CD8-positive, alpha-beta memory T cell (primary cell): ENCODE data around the gene SAMD4B. TPM values are rescaled to one million over a fixed set of nuclear protein-coding genes. Genes with fewer than 3 reads are reported as not detected.

Experiments
- CTCF ChIA-PET: fragments of 350-600 bp; sonication (Branson Sonifier 250); formaldehyde crosslinking; loops from one replicate; lab custom pipeline; 2021; ENCODE audit warnings: antibody characterized with exemption; lab: Charles Lee
- POLR2A ChIA-PET: fragments of 350-600 bp; sonication (Branson Sonifier 250); formaldehyde crosslinking; loops from one replicate; lab custom pipeline; 2021; ENCODE audit warnings: antibody characterized with exemption; lab: Charles Lee
- DNase-seq, 5 donors: peaks; one replicate each; pipeline versions ENCODE4 v3.0.0 to v3.0.0-alpha.2; 2020 to 2022; ENCODE audit warnings: mixed read lengths in 1 of 5
- H3K27ac ChIP-seq: one replicate; pipeline ENCODE4 v1.7.0; 2013; ENCODE audit warnings: low read depth, mild to moderate bottlenecking, low read length, moderate library complexity
- H3K27me3 ChIP-seq: 2 replicates; pipeline ENCODE4 v1.7.0; 2013; ENCODE audit warnings: low read length, mild to moderate bottlenecking; ENCODE audit not compliant: insufficient read depth, poor library complexity, severe bottlenecking
- H3K36me3 ChIP-seq: 2 replicates; pipeline ENCODE4 v1.7.0; 2013; ENCODE audit warnings: mild to moderate bottlenecking, low read length, moderate library complexity; ENCODE audit not compliant: insufficient read depth
- H3K4me1 ChIP-seq: 2 replicates; pipeline ENCODE4 v1.7.0; 2013; ENCODE audit warnings: mild to moderate bottlenecking, low read length, moderate library complexity; ENCODE audit not compliant: insufficient read depth
- H3K4me3 ChIP-seq: 2 replicates; pipeline ENCODE4 v1.7.0; 2013; ENCODE audit warnings: mild to moderate bottlenecking, low read length
- H3K9me3 ChIP-seq: 2 replicates; pipeline ENCODE4 v1.7.0; 2013; ENCODE audit warnings: mild to moderate bottlenecking, low read length
- H3K27ac Mint-ChIP-seq, 8 donors: one replicate each; pipeline ENCODE4 v1.8.0; 2020 to 2021; ENCODE audit warnings: mixed read lengths in 8 of 8, mild to moderate bottlenecking in 6 of 8, inconsistent platforms in 3 of 8, moderate library complexity in 3 of 8
- H3K27me3 Mint-ChIP-seq, 2 donors: one replicate each; pipeline ENCODE4 v1.8.0; 2020 to 2021; ENCODE audit warnings: mixed read lengths in 2 of 2, mild to moderate bottlenecking in 1 of 2, moderate library complexity in 1 of 2
- H3K36me3 Mint-ChIP-seq, 3 donors: one replicate each; pipeline ENCODE4 v1.8.0; 2020 to 2021; ENCODE audit warnings: mixed read lengths in 3 of 3, inconsistent platforms in 1 of 3, mild to moderate bottlenecking in 1 of 3
- H3K4me1 Mint-ChIP-seq, 3 donors: one replicate each; pipeline ENCODE4 v1.8.0; 2020 to 2021; ENCODE audit warnings: mixed read lengths in 3 of 3, inconsistent platforms in 1 of 3, mild to moderate bottlenecking in 1 of 3
- H3K4me3 Mint-ChIP-seq, 7 donors: one replicate each; pipeline ENCODE4 v1.8.0; 2020 to 2021; ENCODE audit warnings: mixed read lengths in 7 of 7, mild to moderate bottlenecking in 6 of 7, moderate library complexity in 4 of 7, inconsistent platforms in 2 of 7
- H3K9me3 Mint-ChIP-seq, 5 donors: one replicate each; pipeline ENCODE4 v1.8.0; 2020 to 2022; ENCODE audit warnings: mixed read lengths in 5 of 5, mild to moderate bottlenecking in 3 of 5, moderate library complexity in 2 of 5, inconsistent platforms in 1 of 5
- polyA plus RNA-seq: library from polyadenylated mRNA; unstranded; fragments of 300-500 nt; fragmentation: Illumina TruSeq; gene quantifications from one replicate; pipeline ENCODE4 v1.2.3, GENCODE V29; 2021
- total RNA-seq, 2 experiments: library from RNA; stranded (reverse); gene quantifications; one replicate each; pipeline ENCODE4 v1.2.3, GENCODE V29; 2021

Gene SAMD4B
- total and polyA plus RNA-seq, 3 experiments from 2014 or later = 18.7 to 55.6 (median 54.3) TPM

GRCh38 chr19:39419003-39419402 is 76.8 kb downstream of the SAMD4B start:
- H3K36me3 Mint-ChIP-seq = peaks cover 0 to 54% (median 5%) of the 10 kb centered on the region in 3 donors
- peaks cover 8 to 15% (median 11%) of the 10 kb centered on the region in 3 donors for H3K4me1 Mint-ChIP-seq
- H3K27me3 Mint-ChIP-seq = peaks cover 0 to 2% of the 10 kb centered on the region in 2 donors
- H3K4me3 ChIP-seq = no peak overlapping the region
- H3K4me1 ChIP-seq = peaks cover 6% of the 10 kb centered on the region
- H3K27ac Mint-ChIP-seq = peak overlapping the region in 1 of 8 donors; percentile 79
- H3K4me3 Mint-ChIP-seq = no peak overlapping the region
- no peak for DNase-seq
- H3K9me3 ChIP-seq = no peaks in the 10 kb centered on the region
- no peaks in the 10 kb centered on the region for H3K27me3 ChIP-seq
- H3K36me3 ChIP-seq = peaks cover 6% of the 10 kb centered on the region
- no peak overlapping the region for H3K27ac ChIP-seq
- H3K9me3 Mint-ChIP-seq = no peaks in the 10 kb centered on the region
- POLR2A ChIA-PET = interaction anchor here (0.7 to 0.9 kb wide), 2 partner anchors 17 to 475 kb away, joined by 3 read pairs; partner anchors contain the start of gene RPS16
- CTCF ChIA-PET = interaction anchor here (2.1 to 2.6 kb wide), 2 partner anchors 8 to 17 kb away, joined by 6 read pairs; partner anchors contain the start of gene RPS16

- peaks cover 0 to 3% (median 2%) of the 10 kb centered on the region in 3 donors for H3K4me1 Mint-ChIP-seq
- CTCF ChIA-PET = interaction anchor here (1.7 to 2.6 kb wide), 2 partner anchors 15 to 23 kb away, joined by 6 read pairs; partner anchors contain the start of gene RPS16
- H3K27ac ChIP-seq = no peak overlapping the region
- H3K4me3 ChIP-seq = no peak overlapping the region
- no peak for DNase-seq
- no peaks in the 10 kb centered on the region for H3K9me3 ChIP-seq
- H3K9me3 Mint-ChIP-seq = no peaks in the 10 kb centered on the region
- H3K36me3 ChIP-seq = peaks cover 6% of the 10 kb centered on the region
- H3K27ac Mint-ChIP-seq = peak overlapping the region in 1 of 8 donors; percentile 38
- H3K4me3 Mint-ChIP-seq = no peak overlapping the region
- POLR2A ChIA-PET = interaction anchor here (0.6 to 2.3 kb wide), 4 partner anchors 15 to 1189 kb away, joined by 3 to 7 read pairs (median 6); partner anchors contain the start of gene RPS16
- H3K4me1 ChIP-seq = no peaks in the 10 kb centered on the region
- no peaks in the 10 kb centered on the region for H3K27me3 ChIP-seq
- H3K27me3 Mint-ChIP-seq = peaks cover 0 to 2% of the 10 kb centered on the region in 2 donors
- H3K36me3 Mint-ChIP-seq = peaks cover 0 to 54% (median 3%) of the 10 kb centered on the region in 3 donors
These were observed 78.5 kb downstream of the SAMD4B start for GRCh38 chr19:39420769-39421168.

DNA sequence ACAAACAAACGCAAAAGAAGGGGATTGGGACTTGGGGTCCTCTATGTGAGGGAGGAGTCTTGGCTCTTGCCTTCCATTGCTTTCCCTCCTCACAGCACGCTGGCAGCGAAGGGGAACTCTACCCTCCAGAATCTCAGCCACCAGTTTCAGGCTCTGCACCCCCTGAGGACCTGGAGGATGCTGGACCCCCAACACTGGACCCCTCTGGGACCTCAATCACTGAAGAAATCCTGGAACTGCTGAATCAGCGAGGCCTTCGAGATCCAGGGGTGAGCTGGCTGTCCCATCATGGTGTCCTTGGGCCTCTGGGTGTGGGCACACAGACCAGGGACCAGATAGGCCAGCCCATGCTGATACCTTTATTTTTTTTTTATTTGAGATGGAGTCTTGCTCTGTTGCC is 79.8 kb downstream of the SAMD4B start:
- Histone ChIP-seq H3K27ac (no peak overlapping the region), H3K4me1 (no peaks in the 10 kb centered on the region), H3K36me3 (peaks cover 6% of the 10 kb centered on the region), H3K9me3 (no peaks in the 10 kb centered on the region), H3K27me3 (no peaks in the 10 kb centered on the region), H3K4me3 (no peak overlapping the region)
- POLR2A ChIA-PET = interaction anchor here (0.6 to 2.3 kb wide), 2 partner anchors 14 to 33 kb away, joined by 3 to 6 read pairs; partner anchors contain the start of gene RPS16
- CTCF ChIA-PET = interaction anchor here (0.8 to 1.7 kb wide), 2 partner anchors 19 to 24 kb away, joined by 3 to 6 read pairs; no protein-coding TSS in a partner anchor
- DNase-seq = no peak
- Mint-ChIP-seq H3K9me3 (no peaks in the 10 kb centered on the region), H3K4me3 (no peak overlapping the region), H3K36me3 (peaks cover 0 to 53% (median 3%) of the 10 kb centered on the region in 3 donors), H3K4me1 (peaks cover 0 to 2% (median 0%) of the 10 kb centered on the region in 3 donors), H3K27ac (peak overlapping the region in 1 of 8 donors; percentile 38), H3K27me3 (peaks cover 0 to 2% of the 10 kb centered on the region in 2 donors)

DNA sequence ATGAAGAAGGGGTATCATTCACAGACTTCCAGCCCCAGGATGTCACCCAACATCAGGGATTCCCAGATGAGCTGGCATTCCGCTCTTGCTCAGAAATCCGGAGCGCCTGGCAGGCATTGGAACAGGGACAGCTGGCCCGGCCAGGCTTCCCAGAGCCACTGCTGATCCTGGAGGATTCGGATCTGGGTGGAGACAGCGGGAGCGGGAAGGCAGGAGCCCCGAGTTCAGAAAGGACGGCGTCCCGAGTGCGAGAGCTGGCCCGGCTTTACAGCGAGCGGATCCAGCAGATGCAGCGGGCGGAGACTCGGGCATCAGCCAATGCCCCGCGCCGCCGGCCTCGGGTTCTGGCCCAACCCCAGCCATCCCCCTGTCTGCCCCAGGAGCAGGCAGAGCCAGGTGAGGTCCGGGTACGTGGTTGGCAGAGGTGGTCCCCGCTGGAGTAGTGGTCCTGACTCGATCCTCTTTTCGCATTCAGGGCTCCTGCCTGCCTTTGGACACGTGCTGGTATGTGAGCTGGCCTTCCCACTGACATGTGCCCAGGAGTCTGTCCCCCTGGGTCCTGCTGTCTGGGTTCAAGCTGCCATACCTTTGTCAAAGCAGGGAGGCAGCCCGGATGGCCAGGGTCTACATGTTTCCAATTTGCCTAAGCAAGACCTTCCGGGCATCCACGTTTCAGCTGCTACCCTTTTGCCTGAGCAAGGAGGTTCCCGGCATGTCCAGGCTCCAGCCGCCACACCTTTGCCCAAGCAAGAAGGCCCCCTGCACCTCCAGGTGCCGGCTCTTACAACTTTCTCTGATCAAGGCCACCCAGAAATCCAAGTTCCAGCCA is 81.3 kb downstream of the SAMD4B start:
- Mint-ChIP-seq H3K27me3 (peaks cover 0 to 2% of the 10 kb centered on the region in 2 donors), H3K27ac (peak overlapping the region in 1 of 8 donors; percentile 56), H3K9me3 (no peaks in the 10 kb centered on the region), H3K36me3 (peaks cover 0 to 42% (median 3%) of the 10 kb centered on the region in 3 donors), H3K4me3 (no peak overlapping the region), H3K4me1 (no peaks in the 10 kb centered on the region)
- Histone ChIP-seq H3K27ac (no peak overlapping the region), H3K4me3 (no peak overlapping the region), H3K4me1 (no peaks in the 10 kb centered on the region), H3K27me3 (no peaks in the 10 kb centered on the region), H3K9me3 (no peaks in the 10 kb centered on the region), H3K36me3 (peaks cover 6% of the 10 kb centered on the region)
- ChIA-PET CTCF (interaction anchor here (1.3 to 1.5 kb wide), 2 partner anchors 12 to 51 kb away, joined by 3 to 4 read pairs; partner anchors contain the start of gene RPS16), POLR2A (no interaction called here)
- no peak for DNase-seq

DNA sequence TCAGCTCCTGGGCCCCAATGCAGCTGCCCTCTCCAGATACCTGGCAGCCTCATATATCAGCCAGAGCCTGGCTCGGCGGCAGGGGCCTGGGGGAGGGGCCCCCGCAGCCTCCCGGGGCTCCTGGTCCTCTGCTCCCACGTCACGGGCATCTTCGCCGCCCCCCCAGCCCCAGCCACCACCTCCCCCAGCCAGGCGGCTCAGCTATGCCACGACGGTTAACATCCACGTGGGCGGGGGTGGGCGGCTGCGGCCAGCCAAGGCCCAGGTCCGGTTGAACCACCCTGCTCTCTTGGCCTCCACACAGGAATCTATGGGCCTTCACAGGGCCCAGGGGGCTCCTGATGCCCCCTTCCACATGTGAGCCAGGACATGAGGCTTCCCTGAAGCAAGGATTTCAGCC is 82.7 kb downstream of the SAMD4B start:
- DNase-seq = no peak
- POLR2A ChIA-PET = no interaction called here

GRCh38 chr19:39425744-39426143 is 83.5 kb downstream of the SAMD4B start:
- Histone ChIP-seq H3K27ac (no peak overlapping the region), H3K9me3 (no peaks in the 10 kb centered on the region), H3K4me3 (no peak overlapping the region), H3K27me3 (no peaks in the 10 kb centered on the region), H3K36me3 (peaks cover 6% of the 10 kb centered on the region), H3K4me1 (no peaks in the 10 kb centered on the region)
- ChIA-PET POLR2A (interaction anchor here (1.0 to 1.4 kb wide), 2 partner anchors 7 to 10 kb away, joined by 3 to 8 read pairs; partner anchors contain the start of gene RPS16), CTCF (interaction anchor here (1.1 kb wide), 1 partner anchor 28 kb away, joined by 5 read pairs; no protein-coding TSS in a partner anchor)
- H3K36me3 Mint-ChIP-seq = peaks cover 0 to 30% (median 0%) of the 10 kb centered on the region in 3 donors
- H3K9me3 Mint-ChIP-seq = no peaks in the 10 kb centered on the region
- H3K4me3 Mint-ChIP-seq = no peak overlapping the region
- no peak for DNase-seq
- H3K27me3 Mint-ChIP-seq = peaks cover 0 to 2% of the 10 kb centered on the region in 2 donors
- peak overlapping the region in 4 of 8 donors; percentile 4 to 55 (median 32) for H3K27ac Mint-ChIP-seq
- peaks cover 4 to 6% (median 5%) of the 10 kb centered on the region in 3 donors for H3K4me1 Mint-ChIP-seq

More for the DNA sequence above, 82.7 kb downstream of the SAMD4B start:
- H3K36me3 ChIP-seq = peaks cover 6% of the 10 kb centered on the region
- no peak overlapping the region for H3K4me3 ChIP-seq
- Mint-ChIP-seq H3K27me3 (peaks cover 0 to 2% of the 10 kb centered on the region in 2 donors), H3K9me3 (no peaks in the 10 kb centered on the region), H3K4me1 (no peaks in the 10 kb centered on the region), H3K36me3 (peaks cover 0 to 35% (median 0%) of the 10 kb centered on the region in 3 donors), H3K4me3 (no peak overlapping the region), H3K27ac (no peak overlapping the region)
- no peaks in the 10 kb centered on the region for H3K9me3 ChIP-seq
- no peaks in the 10 kb centered on the region for H3K27me3 ChIP-seq
- no peaks in the 10 kb centered on the region for H3K4me1 ChIP-seq
- CTCF ChIA-PET = interaction anchor here (1.1 to 1.3 kb wide), 2 partner anchors 27 to 49 kb away, joined by 4 to 5 read pairs; no protein-coding TSS in a partner anchor
- H3K27ac ChIP-seq = no peak overlapping the region

DNA sequence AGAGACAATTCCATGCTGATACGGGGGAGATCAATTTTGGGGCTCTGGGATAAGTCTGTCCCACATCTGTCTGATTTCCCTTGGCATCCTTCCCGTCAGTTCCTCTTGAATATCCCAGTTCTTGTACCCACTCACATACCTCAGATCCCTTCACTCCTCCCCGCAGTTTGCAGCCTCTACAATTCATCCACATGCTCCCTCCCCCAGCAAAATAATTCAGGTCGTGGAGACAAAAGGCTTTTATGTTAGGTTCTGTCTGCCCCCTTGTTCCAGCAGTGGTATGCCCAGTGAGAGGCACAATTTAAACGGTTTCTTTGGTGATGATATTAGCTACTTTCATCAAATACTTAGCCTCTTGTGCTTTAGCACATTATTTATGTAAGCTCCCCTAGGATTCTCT is 83.9 kb downstream of the SAMD4B start:
- H3K4me3 ChIP-seq = no peak overlapping the region
- Mint-ChIP-seq H3K9me3 (no peaks in the 10 kb centered on the region), H3K27ac (peak overlapping the region in 2 of 8 donors; percentile 4 to 42), H3K27me3 (peaks cover 0 to 2% of the 10 kb centered on the region in 2 donors), H3K4me1 (peaks cover 6 to 10% (median 8%) of the 10 kb centered on the region in 3 donors), H3K36me3 (peaks cover 0 to 31% (median 0%) of the 10 kb centered on the region in 3 donors), H3K4me3 (no peak overlapping the region)
- H3K4me1 ChIP-seq = no peaks in the 10 kb centered on the region
- ChIA-PET CTCF (interaction anchor here (1.6 to 3.0 kb wide), 3 partner anchors 8 to 14 kb away, joined by 5 to 10 read pairs (median 6); partner anchors contain the start of genes PLEKHG2 and RPS16), POLR2A (interaction anchor here (1.0 to 1.4 kb wide), 2 partner anchors 8 to 9 kb away, joined by 3 to 8 read pairs; partner anchors contain the start of gene RPS16)
- H3K36me3 ChIP-seq = peaks cover 6% of the 10 kb centered on the region
- H3K27me3 ChIP-seq = no peaks in the 10 kb centered on the region
- H3K9me3 ChIP-seq = no peaks in the 10 kb centered on the region
- DNase-seq = no peak
- H3K27ac ChIP-seq = no peak overlapping the region
